Uterus (tissue), 2 donors: ENCODE results near the gene CXCL1.

Source experiments
- POLR2A ChIP-seq, 2 donors: fragments of 450-650 bp; IDR thresholded peaks; one replicate each; pipeline ENCODE4 v1.6.1; 2016; ENCODE audit warnings: antibody characterized with exemption in 2 of 2, mild to moderate bottlenecking in 1 of 2, moderate library complexity in 1 of 2
- TF ChIP-seq, protein P1 (sequence below), 4 experiments: fragments of 200-600 bp in 2 of 4; fragments of 450-650 bp in 2 of 4; sonication (generic) in 2 of 4; IDR thresholded peaks; one replicate each; pipeline ENCODE4 v1.5.1; 2016 to 2019; ENCODE audit warnings: antibody characterized with exemption in 4 of 4, mild to moderate bottlenecking in 2 of 4, moderate library complexity in 1 of 4

DNA sequence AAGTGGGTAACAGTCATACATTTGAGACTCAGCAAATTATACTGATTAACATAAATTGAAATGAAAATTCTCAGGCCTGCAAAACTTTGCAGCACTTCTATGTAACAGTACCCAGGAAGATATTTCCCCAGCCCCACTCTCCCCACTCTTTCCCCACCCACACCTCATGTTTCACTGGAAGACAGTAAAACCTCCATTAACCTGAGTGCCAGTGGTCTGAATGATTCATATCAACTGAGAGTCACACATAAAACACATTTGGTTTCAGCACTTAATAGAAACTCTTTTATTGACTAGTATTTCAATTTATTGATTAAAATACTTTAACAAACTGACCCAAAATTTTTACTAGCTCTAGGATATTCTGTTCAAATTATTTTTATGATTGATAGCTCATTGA, 25.8 kb upstream of the CXCL1 start:
- TF ChIP-seq, protein P1, sequence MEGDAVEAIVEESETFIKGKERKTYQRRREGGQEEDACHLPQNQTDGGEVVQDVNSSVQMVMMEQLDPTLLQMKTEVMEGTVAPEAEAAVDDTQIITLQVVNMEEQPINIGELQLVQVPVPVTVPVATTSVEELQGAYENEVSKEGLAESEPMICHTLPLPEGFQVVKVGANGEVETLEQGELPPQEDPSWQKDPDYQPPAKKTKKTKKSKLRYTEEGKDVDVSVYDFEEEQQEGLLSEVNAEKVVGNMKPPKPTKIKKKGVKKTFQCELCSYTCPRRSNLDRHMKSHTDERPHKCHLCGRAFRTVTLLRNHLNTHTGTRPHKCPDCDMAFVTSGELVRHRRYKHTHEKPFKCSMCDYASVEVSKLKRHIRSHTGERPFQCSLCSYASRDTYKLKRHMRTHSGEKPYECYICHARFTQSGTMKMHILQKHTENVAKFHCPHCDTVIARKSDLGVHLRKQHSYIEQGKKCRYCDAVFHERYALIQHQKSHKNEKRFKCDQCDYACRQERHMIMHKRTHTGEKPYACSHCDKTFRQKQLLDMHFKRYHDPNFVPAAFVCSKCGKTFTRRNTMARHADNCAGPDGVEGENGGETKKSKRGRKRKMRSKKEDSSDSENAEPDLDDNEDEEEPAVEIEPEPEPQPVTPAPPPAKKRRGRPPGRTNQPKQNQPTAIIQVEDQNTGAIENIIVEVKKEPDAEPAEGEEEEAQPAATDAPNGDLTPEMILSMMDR (IDR thresholded peaks at IDR 0.05) = no peak
- no peak for TF ChIP-seq POLR2A (IDR thresholded peaks at IDR 0.05)
